ENCODE data around the gene UBR3.
"Not testable (repeated sequence)": the region's sequence is repeated elsewhere in the genome, so short reads cannot be mapped to it uniquely, and the experiment has no call there.

UBR3 gene

GRCh38 chr2:170113168-170113894, 286.1 kb downstream of the UBR3 start:
- in situ Hi-C loops (cut with HindIII; ENCODE audit: low pct_ligation_motif_present, low pct_unique_long_range_greater_than_20kb, low sequenced_read_pairs), result no loop called here
- no peak for DNase-seq

GRCh38 chr2:170115501-170116229, 288.4 kb downstream of the UBR3 start:
- no peak for DNase-seq
- in situ Hi-C loops (cut with HindIII; ENCODE audit: low pct_ligation_motif_present, low pct_unique_long_range_greater_than_20kb, low sequenced_read_pairs), result no loop called here

GRCh38 chr2:170118641-170119040, 291.4 kb downstream of the UBR3 start:
- DNase-seq, result no peak
- in situ Hi-C loops (cut with HindIII; ENCODE audit: low pct_ligation_motif_present, low pct_unique_long_range_greater_than_20kb, low sequenced_read_pairs), result no loop called here

GRCh38 chr2:170119326-170119725, 292.1 kb downstream of the UBR3 start:
- in situ Hi-C loops (cut with HindIII; ENCODE audit: low pct_ligation_motif_present, low pct_unique_long_range_greater_than_20kb, low sequenced_read_pairs); DNase-seq: not testable (repeated sequence)

- in situ Hi-C loops (cut with HindIII; ENCODE audit: low pct_ligation_motif_present, low pct_unique_long_range_greater_than_20kb, low sequenced_read_pairs), result no loop called here
- DNase-seq, result no peak
Observed at GRCh38 chr2:170121689-170122088, 294.4 kb downstream of the UBR3 start.

- peak; percentile 64 for DNase-seq
- in situ Hi-C loops (cut with HindIII; ENCODE audit: low pct_ligation_motif_present, low pct_unique_long_range_greater_than_20kb, low sequenced_read_pairs), result no loop called here
Observed at GRCh38 chr2:170122883-170123547, 295.8 kb downstream of the UBR3 start.

- in situ Hi-C loops (cut with HindIII; ENCODE audit: low pct_ligation_motif_present, low pct_unique_long_range_greater_than_20kb, low sequenced_read_pairs), result no loop called here
- DNase-seq, result peak; percentile 18
Observed at GRCh38 chr2:170123593-170123992, 296.3 kb downstream of the UBR3 start.

- not testable (repeated sequence) for DNase-seq
Observed at GRCh38 chr2:170126138-170126728, 299.0 kb downstream of the UBR3 start.

More at GRCh38 chr2:170126138-170126728, 299.0 kb downstream of the UBR3 start:
- in situ Hi-C loops (cut with HindIII; ENCODE audit: low pct_ligation_motif_present, low pct_unique_long_range_greater_than_20kb, low sequenced_read_pairs), result not testable (repeated sequence)
